Right lobe of liver (tissue), 4 donors: ENCODE data around the gene FEM1C.

Experiments used
- POLR2A ChIP-seq: fragments of 450-650 bp; IDR thresholded peaks from one replicate; pipeline ENCODE4 v1.6.1; 2017; ENCODE audit warnings: antibody characterized with exemption, mild to moderate bottlenecking
- TF ChIP-seq, protein P1 (sequence below), 4 donors: fragments of 200-600 bp in 3 of 4; fragments of 450-650 bp in 1 of 4; IDR thresholded peaks; one replicate each; pipeline versions ENCODE4 v1.5.1 to v1.8.0; 2016 to 2022; ENCODE audit warnings: antibody characterized with exemption in 4 of 4, mild to moderate bottlenecking in 2 of 4
- donor health status: DM: no; HTN: no; CAD: no.
- donor health status: DM: no; HTN: no; CAD: no.
- donor health status: DM: no; HTN: yes; CAD: no.

DNA sequence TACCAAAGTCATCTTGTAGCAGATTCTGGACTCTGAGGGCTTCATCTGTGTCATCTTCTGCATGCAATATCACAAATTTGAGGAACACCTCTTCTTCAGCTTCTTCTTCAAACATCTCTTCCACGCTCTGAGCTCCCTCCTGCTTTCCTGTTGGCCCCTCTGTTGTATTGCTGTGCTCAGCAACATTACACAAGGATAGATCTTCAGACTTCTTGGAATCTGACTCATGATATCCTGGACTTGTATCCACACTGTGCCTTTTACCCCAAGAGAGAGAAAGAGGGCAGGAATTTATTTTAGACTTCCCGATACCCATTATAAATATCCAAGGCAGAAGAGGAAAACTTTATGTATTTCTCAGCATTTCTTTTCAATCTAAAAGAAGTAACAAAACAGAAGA is 36.4 kb upstream of the FEM1C start:
- TF ChIP-seq, protein P1, sequence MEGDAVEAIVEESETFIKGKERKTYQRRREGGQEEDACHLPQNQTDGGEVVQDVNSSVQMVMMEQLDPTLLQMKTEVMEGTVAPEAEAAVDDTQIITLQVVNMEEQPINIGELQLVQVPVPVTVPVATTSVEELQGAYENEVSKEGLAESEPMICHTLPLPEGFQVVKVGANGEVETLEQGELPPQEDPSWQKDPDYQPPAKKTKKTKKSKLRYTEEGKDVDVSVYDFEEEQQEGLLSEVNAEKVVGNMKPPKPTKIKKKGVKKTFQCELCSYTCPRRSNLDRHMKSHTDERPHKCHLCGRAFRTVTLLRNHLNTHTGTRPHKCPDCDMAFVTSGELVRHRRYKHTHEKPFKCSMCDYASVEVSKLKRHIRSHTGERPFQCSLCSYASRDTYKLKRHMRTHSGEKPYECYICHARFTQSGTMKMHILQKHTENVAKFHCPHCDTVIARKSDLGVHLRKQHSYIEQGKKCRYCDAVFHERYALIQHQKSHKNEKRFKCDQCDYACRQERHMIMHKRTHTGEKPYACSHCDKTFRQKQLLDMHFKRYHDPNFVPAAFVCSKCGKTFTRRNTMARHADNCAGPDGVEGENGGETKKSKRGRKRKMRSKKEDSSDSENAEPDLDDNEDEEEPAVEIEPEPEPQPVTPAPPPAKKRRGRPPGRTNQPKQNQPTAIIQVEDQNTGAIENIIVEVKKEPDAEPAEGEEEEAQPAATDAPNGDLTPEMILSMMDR (IDR thresholded peaks at IDR 0.05): no peak
- TF ChIP-seq POLR2A: no peak
